HCT116 (cell line): ENCODE data around the gene AKAP9. TPM values are rescaled to one million over a fixed set of nuclear protein-coding genes. Genes with fewer than 3 reads are reported as not detected.

Source experiments
- ATAC-seq: fragments of 200-7000 bp; cut with Tn5 transposase; 2 replicates; pipeline ENCODE4 v1.9.1; 2020; ENCODE audit warnings: mild to moderate bottlenecking, moderate library complexity
- BruUV-seq: library from RNA; stranded (reverse); fragments of 400-500 nt; replicated peaks from 2 replicates; lab custom pipeline; 2021; lab: Mats Ljungman, UMichigan
- CTCF ChIA-PET: fragments of 300-600 bp; sonication (Branson Sonifier 250); formaldehyde crosslinking; loops from one replicate; lab custom pipeline; 2021; ENCODE audit warnings: antibody characterized with exemption; lab: Charles Lee
- POLR2A ChIA-PET: fragments of 300-600, 350-600 bp; sonication (Branson Sonifier 250); formaldehyde crosslinking; loops from one replicate; lab custom pipeline; 2021; ENCODE audit warnings: antibody characterized with exemption; lab: Charles Lee
- RAD21 ChIA-PET, 2 experiments: fragments of 300-600 bp; sonication (Branson Sonifier 250); formaldehyde crosslinking; loops; one replicate each; lab custom pipeline; 2023; ENCODE audit warnings: low total read pairs in 2 of 2; ENCODE audit not compliant: uncharacterized antibody in 2 of 2, unreplicated experiment in 2 of 2, low non-redundant PET in 1 of 2; lab: Charles Lee
- DNase-seq: peaks from one replicate; pipeline ENCODE4 v3.0.0-alpha.2; 2010; ENCODE audit warnings: low read depth, low spot score
- H2AFZ ChIP-seq: fragments of 200-600 bp; shearing (Covaris generic), sonication (generic); 2 replicates; pipeline ENCODE4 v1.6.1; 2017; ENCODE audit warnings: low read depth, mixed run types, mixed read lengths, antibody characterized with exemption, low read length; ENCODE audit not compliant: poor library complexity, severe bottlenecking
- H3K27ac ChIP-seq: 2 replicates; pipeline ENCODE4 v1.5.1; 2012; ENCODE audit warnings: low read depth, low read length
- H3K27me3 ChIP-seq: fragments of 200-600 bp; sonication (generic); 2 replicates; pipeline ENCODE4 v1.6.1; 2016; ENCODE audit warnings: mixed run types, low read length, mixed read lengths; ENCODE audit not compliant: insufficient read depth
- H3K36me3 ChIP-seq, 2 experiments: fragments of 200-500 bp in 1 of 2; fragments of 200-600 bp in 1 of 2; sonication (Bioruptor generic) in 1 of 2; sonication (generic) in 1 of 2; 2 replicates each; pipeline versions ENCODE4 v1.5.1 to v1.6.1; 2014 to 2016; ENCODE audit warnings: low read length in 2 of 2, inconsistent platforms in 1 of 2, mixed read lengths in 1 of 2, mixed run types in 1 of 2; ENCODE audit not compliant: insufficient read depth in 2 of 2, control insufficient read depth in 1 of 2
- H3K4me1 ChIP-seq, 2 experiments: fragments of 200-600 bp in 1 of 2; sonication (generic) in 1 of 2; 2 replicates each; pipeline versions ENCODE4 v1.5.1 to v1.6.1; 2012 to 2017; ENCODE audit warnings: low read length in 2 of 2, inconsistent platforms in 1 of 2, mild to moderate bottlenecking in 1 of 2, mixed read lengths in 1 of 2, mixed run types in 1 of 2, moderate library complexity in 1 of 2; ENCODE audit not compliant: insufficient read depth in 2 of 2, control insufficient read depth in 1 of 2
- H3K4me2 ChIP-seq: fragments of 200-600 bp; sonication (generic); 2 replicates; pipeline ENCODE4 v1.6.1; 2017; ENCODE audit warnings: mixed run types, low read length, mixed read lengths
- H3K4me3 ChIP-seq, 2 experiments: fragments of 200-600 bp in 1 of 2; sonication (generic) in 1 of 2; replicated peaks in 1 of 2; 2 replicates each; pipeline ENCODE4 v1.5.1; 2011 to 2016; ENCODE audit warnings: low read length in 2 of 2, control low read depth in 1 of 2, low read depth in 1 of 2, mild to moderate bottlenecking in 1 of 2, mixed read lengths in 1 of 2, mixed run types in 1 of 2
- H3K79me2 ChIP-seq: fragments of 200-600 bp; sonication (generic); 2 replicates; pipeline ENCODE4 v1.6.1; 2017; ENCODE audit warnings: mild to moderate bottlenecking, mixed run types, low read length, moderate library complexity, mixed read lengths; ENCODE audit not compliant: insufficient read depth
- H3K9ac ChIP-seq: fragments of 200-600 bp; sonication (generic); 2 replicates; pipeline ENCODE4 v1.6.1; 2016; ENCODE audit warnings: low read length, mixed read lengths
- H3K9me2 ChIP-seq: fragments of 200-600 bp; sonication (generic), shearing (Covaris generic); 2 replicates; pipeline ENCODE4 v1.6.1; 2017; ENCODE audit warnings: mixed run types, mild to moderate bottlenecking, moderate library complexity; ENCODE audit not compliant: insufficient read depth
- H3K9me3 ChIP-seq, 2 experiments: fragments of 200-500 bp in 1 of 2; fragments of 200-600 bp in 1 of 2; sonication (Bioruptor generic) in 1 of 2; sonication (generic) in 1 of 2; 2 replicates each; pipeline ENCODE4 v1.6.1; 2014 to 2017; ENCODE audit warnings: low read length in 2 of 2, mixed read lengths in 2 of 2, inconsistent platforms in 1 of 2, low read depth in 1 of 2, mild to moderate bottlenecking in 1 of 2, mixed run types in 1 of 2, moderate library complexity in 1 of 2; ENCODE audit not compliant: control insufficient read depth in 1 of 2, insufficient read depth in 1 of 2
- H4K20me1 ChIP-seq: fragments of 200-600 bp; sonication (generic), shearing (Covaris generic); 2 replicates; pipeline ENCODE4 v1.6.1; 2017; ENCODE audit warnings: mixed run types, mild to moderate bottlenecking, moderate library complexity; ENCODE audit not compliant: insufficient read depth
- ATF3 ChIP-seq: IDR thresholded peaks from 2 replicates; pipeline ENCODE4 v1.6.1; 2012
- CBX3 ChIP-seq: IDR thresholded peaks from 2 replicates; pipeline ENCODE4 v1.6.1; 2012; ENCODE audit warnings: low read depth
- EGR1 ChIP-seq: IDR thresholded peaks from 2 replicates; pipeline ENCODE4 v1.6.1; 2012; ENCODE audit warnings: low read depth
- EZH2 ChIP-seq: fragments of 200-600 bp; sonication (generic); IDR thresholded peaks from 2 replicates; pipeline ENCODE4 v1.6.1; 2017; ENCODE audit warnings: antibody characterized with exemption, mixed run types
- EZH2phosphoT487 ChIP-seq: fragments of 200-600 bp; IDR thresholded peaks from 2 replicates; pipeline ENCODE4 v1.6.1; 2018; ENCODE audit warnings: antibody characterized with exemption, borderline replicate concordance
- FOSL1 ChIP-seq: IDR thresholded peaks from 2 replicates; pipeline ENCODE4 v1.6.1; 2012; ENCODE audit warnings: low read depth
- MAX ChIP-seq: IDR thresholded peaks from 2 replicates; pipeline ENCODE4 v1.6.1; 2012
- POLR2A ChIP-seq: IDR thresholded peaks from 2 replicates; pipeline ENCODE4 v1.7.0; 2011; ENCODE audit warnings: borderline replicate concordance; ENCODE audit not compliant: insufficient read depth, insufficient read length; ENCODE audit errors: extremely low read depth
- POLR2AphosphoS5 ChIP-seq: IDR thresholded peaks from 2 replicates; pipeline ENCODE4 v1.6.1; 2011; ENCODE audit warnings: mild to moderate bottlenecking, low read depth, low read length, moderate library complexity
- RAD21 ChIP-seq: IDR thresholded peaks from 2 replicates; pipeline ENCODE4 v1.6.1; 2012; ENCODE audit warnings: low read depth, mild to moderate bottlenecking
- SIN3A ChIP-seq: IDR thresholded peaks from 2 replicates; pipeline ENCODE4 v1.6.1; 2012; ENCODE audit warnings: low read depth
- TCF7L2 ChIP-seq: IDR thresholded peaks from 2 replicates; pipeline ENCODE4 v1.7.0; 2011; ENCODE audit warnings: borderline replicate concordance, inconsistent platforms; ENCODE audit not compliant: insufficient read depth, insufficient read length; ENCODE audit errors: extremely low read depth
- intact Hi-C: fragments of 100-400 bp; cut with micrococcal nuclease; formaldehyde crosslinking; loops from 2 replicates; pipeline ENCODE4 v1.10.0; 2022
- total RNA-seq: library from RNA; stranded (reverse); gene quantifications from one replicate; pipeline ENCODE4 v1.2.1, GENCODE V29; 2021; ENCODE audit not compliant: unreplicated experiment
- TF ChIP-seq, protein P1 (sequence below), 3 experiments: fragments of 200-600 bp in 1 of 3; sonication (generic) in 1 of 3; IDR thresholded peaks in 2 of 3; conservative IDR thresholded peaks in 1 of 3; 2 replicates each; pipeline ENCODE4 v1.5.1; 2012 to 2017; ENCODE audit warnings: low read depth in 2 of 3, low read length in 2 of 3, antibody characterized with exemption in 1 of 3, borderline replicate concordance in 1 of 3, control low read depth in 1 of 3, mild to moderate bottlenecking in 1 of 3, mixed read lengths in 1 of 3, mixed run types in 1 of 3, moderate library complexity in 1 of 3; ENCODE audit not compliant: insufficient read depth in 1 of 3
- TF ChIP-seq, protein P2 (sequence below): IDR thresholded peaks from 2 replicates; pipeline ENCODE4 v1.6.1; 2011; ENCODE audit warnings: mild to moderate bottlenecking, low read length, moderate library complexity; ENCODE audit not compliant: insufficient replicate concordance; ENCODE audit errors: extremely low read depth

Gene AKAP9
- total RNA-seq, 1 experiment from 2014 or later: 32.6 TPM

GRCh38 chr7:92133737-92134270, 193.1 kb downstream of the AKAP9 start (continued):
- TF ChIP-seq, protein P1, sequence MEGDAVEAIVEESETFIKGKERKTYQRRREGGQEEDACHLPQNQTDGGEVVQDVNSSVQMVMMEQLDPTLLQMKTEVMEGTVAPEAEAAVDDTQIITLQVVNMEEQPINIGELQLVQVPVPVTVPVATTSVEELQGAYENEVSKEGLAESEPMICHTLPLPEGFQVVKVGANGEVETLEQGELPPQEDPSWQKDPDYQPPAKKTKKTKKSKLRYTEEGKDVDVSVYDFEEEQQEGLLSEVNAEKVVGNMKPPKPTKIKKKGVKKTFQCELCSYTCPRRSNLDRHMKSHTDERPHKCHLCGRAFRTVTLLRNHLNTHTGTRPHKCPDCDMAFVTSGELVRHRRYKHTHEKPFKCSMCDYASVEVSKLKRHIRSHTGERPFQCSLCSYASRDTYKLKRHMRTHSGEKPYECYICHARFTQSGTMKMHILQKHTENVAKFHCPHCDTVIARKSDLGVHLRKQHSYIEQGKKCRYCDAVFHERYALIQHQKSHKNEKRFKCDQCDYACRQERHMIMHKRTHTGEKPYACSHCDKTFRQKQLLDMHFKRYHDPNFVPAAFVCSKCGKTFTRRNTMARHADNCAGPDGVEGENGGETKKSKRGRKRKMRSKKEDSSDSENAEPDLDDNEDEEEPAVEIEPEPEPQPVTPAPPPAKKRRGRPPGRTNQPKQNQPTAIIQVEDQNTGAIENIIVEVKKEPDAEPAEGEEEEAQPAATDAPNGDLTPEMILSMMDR (IDR thresholded peaks at IDR 0.05 in 2 of 3, conservative IDR thresholded peaks at IDR 0.05 in 1 of 3; ENCODE audit: borderline replicate concordance in 1 of 3, insufficient read depth in 1 of 3, low read depth in 2 of 3, low read length in 2 of 3): peak; percentile 33 to 93 (median 91); a peak in 5 of 6 replicates
- no peak for TF ChIP-seq TCF7L2

- Histone ChIP-seq H3K9me3 (no peaks in the 10 kb centered on the region), H3K27ac (peak within 1 kb of the TSS; percentile 94), H3K4me2 (peak within 1 kb of the TSS; percentile 94), H3K4me1 (peaks cover 5 to 24% of the 10 kb centered on the region in 2 experiments; a peak in 2 of 4 replicates), H3K4me3 (peak within 1 kb of the TSS; percentile 84 to 97), H3K36me3 (peaks cover 9 to 11% of the 10 kb centered on the region in 2 experiments; a peak in 3 of 4 replicates), H3K9ac (peak within 1 kb of the TSS; percentile 91), H3K79me2 (peaks cover 48% of the 10 kb centered on the region), H2AFZ (peak within 1 kb of the TSS; percentile 92), H4K20me1 (no peaks in the 10 kb centered on the region; the same call in 1 of the 2 replicates), H3K27me3 (no peaks in the 10 kb centered on the region), H3K9me2 (no peaks in the 10 kb centered on the region; the same call in 1 of the 2 replicates)
- DNase-seq: peak; percentile 90
- ChIA-PET CTCF (interaction anchor here (1.3 kb wide), 2 partner anchors 10 to 313 kb away, joined by 3 to 4 read pairs; partner anchors contain the start of gene GATAD1), RAD21 (no interaction called here), POLR2A (interaction anchor here (0.6 to 1.0 kb wide), 3 partner anchors 10 to 185 kb away, joined by 3 to 4 read pairs (median 3); no protein-coding TSS in a partner anchor)
- peak; percentile 88 for ATAC-seq
- BruUV-seq: no TSS peak
- intact Hi-C loops: no loop called here
- TF ChIP-seq MAX (peak; percentile 83), EZH2phosphoT487 (no peak), EZH2 (no peak), ATF3 (no peak), RAD21 (no peak), TCF7L2 (peak; percentile 69), EGR1 (peak; percentile 62; the same call in 1 of the 2 replicates), POLR2A (peak; percentile 54), CBX3 (peak; percentile 77), SIN3A (peak; percentile 92), POLR2AphosphoS5 (peak; percentile 93), FOSL1 (0 out of 2 replicates have a peak, but pooled peaks have one; percentile 30)
- TF ChIP-seq, protein P1 (IDR thresholded peaks at IDR 0.05 in 2 of 3, conservative IDR thresholded peaks at IDR 0.05 in 1 of 3; ENCODE audit: borderline replicate concordance in 1 of 3, insufficient read depth in 1 of 3, low read depth in 2 of 3, low read length in 2 of 3): no peak
- TF ChIP-seq, protein P2, sequence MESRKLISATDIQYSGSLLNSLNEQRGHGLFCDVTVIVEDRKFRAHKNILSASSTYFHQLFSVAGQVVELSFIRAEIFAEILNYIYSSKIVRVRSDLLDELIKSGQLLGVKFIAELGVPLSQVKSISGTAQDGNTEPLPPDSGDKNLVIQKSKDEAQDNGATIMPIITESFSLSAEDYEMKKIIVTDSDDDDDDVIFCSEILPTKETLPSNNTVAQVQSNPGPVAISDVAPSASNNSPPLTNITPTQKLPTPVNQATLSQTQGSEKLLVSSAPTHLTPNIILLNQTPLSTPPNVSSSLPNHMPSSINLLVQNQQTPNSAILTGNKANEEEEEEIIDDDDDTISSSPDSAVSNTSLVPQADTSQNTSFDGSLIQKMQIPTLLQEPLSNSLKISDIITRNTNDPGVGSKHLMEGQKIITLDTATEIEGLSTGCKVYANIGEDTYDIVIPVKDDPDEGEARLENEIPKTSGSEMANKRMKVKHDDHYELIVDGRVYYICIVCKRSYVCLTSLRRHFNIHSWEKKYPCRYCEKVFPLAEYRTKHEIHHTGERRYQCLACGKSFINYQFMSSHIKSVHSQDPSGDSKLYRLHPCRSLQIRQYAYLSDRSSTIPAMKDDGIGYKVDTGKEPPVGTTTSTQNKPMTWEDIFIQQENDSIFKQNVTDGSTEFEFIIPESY: peak; percentile 76
Observed at GRCh38 chr7:92134271-92135051, 193.8 kb downstream of the AKAP9 start, which contains the start of gene CYP51A1. Gene CYP51A1 (minus strand): TSS chr7:92134477. CDS start chr7:92134364, 113 bp downstream.
